ENCODE results near the gene TMC6.
"Not testable (repeated sequence)": the region's sequence is repeated elsewhere in the genome, so short reads cannot be mapped to it uniquely, and the experiment has no call there.

Gene TMC6

GRCh38 chr17:78107976-78108725 lies 20.4 kb downstream of the TMC6 start:
- DNase-seq: no peak

- no peak for DNase-seq
Observed at GRCh38 chr17:78107457-78107856, 21.1 kb downstream of the TMC6 start.

DNA sequence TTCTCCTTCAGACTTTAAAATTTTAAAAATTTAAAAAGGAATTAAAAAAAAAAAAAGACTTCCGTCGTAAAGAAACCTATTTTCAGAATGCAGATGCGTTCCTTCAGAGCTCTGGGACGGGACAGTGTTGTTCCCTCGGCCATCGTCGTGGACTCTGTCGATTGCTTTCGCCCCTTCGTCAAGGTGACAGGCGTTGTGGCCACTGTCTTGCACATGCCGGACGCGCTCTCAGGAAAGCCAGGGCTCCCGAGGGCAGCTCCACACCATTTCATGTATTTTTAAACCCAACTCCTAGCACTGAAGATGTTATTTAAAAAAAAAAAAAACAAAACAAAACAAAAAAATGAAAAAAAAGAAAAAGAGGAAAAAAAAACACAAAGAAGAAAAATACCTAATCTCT lies 22.3 kb downstream of the TMC6 start:
- DNase-seq: no peak

- DNase-seq: peak in 1 of 3 experiments; percentile 13
Observed at GRCh38 chr17:78105551-78105950, 23.0 kb downstream of the TMC6 start.

GRCh38 chr17:78105101-78105500 lies 23.5 kb downstream of the TMC6 start:
- DNase-seq: no peak

DNA sequence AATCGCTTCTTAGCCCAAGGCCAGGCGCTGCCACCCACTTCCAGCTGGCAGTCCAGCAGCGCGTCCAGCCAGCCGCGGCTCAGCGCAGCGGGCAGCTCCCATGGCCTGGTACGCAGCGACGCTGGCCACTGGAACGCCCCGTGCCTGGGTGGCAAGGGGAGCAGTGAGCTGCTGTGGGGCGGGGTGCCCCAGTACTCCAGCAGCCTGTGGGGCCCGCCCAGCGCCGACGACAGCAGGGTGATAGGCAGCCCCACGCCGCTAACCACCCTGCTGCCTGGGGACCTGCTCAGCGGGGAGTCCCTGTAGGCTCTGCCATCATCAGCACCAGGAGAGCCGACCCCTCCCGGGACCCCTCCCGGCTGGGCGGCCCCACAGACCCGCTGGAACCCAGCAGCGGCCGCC lies 24.0 kb downstream of the TMC6 start:
- no peak for DNase-seq

DNA sequence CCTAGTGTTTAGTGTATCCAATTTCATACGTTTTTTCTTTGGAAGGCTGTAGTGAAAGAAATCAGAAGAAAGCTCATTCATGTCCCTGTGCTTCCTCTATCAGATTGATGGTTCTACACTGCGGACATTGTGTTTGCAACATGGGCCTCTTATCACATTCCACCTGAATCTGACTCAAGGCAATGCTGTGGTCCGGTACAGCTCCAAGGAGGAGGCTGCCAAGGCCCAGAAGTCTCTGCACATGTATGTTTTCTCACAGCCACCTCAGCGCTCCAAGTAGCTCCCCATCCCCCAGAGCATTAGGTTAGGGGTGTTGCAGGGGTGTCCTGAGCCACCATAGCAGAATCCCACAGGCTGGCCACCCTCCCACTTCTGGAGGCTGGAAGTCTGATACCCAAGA lies 25.2 kb downstream of the TMC6 start:
- no peak for DNase-seq

GRCh38 chr17:78101542-78101941 lies 27.0 kb downstream of the TMC6 start:
- DNase-seq: no peak

DNA sequence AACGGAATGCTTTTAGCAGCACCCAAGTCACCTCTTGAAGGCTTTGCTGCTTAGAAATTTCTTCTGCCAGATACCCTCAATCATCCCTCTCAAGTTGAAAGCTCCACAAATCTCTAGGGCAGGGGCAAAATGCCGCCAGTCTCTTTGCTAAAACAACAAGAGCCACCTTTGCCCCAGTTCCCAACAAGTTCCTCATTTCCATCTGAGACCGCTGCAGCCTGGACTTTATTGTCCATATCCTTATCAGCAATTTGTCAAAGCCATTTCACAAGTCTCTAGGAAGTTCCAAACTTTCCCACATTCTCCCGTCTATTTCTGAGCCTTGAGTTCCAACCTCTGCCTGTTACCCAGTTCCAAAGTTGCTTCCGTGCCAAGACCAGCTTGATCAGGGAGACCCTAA lies 27.4 kb downstream of the TMC6 start:
- no peak for DNase-seq

- DNase-seq: no peak
Observed at GRCh38 chr17:78096093-78096492, 32.5 kb downstream of the TMC6 start.

DNA sequence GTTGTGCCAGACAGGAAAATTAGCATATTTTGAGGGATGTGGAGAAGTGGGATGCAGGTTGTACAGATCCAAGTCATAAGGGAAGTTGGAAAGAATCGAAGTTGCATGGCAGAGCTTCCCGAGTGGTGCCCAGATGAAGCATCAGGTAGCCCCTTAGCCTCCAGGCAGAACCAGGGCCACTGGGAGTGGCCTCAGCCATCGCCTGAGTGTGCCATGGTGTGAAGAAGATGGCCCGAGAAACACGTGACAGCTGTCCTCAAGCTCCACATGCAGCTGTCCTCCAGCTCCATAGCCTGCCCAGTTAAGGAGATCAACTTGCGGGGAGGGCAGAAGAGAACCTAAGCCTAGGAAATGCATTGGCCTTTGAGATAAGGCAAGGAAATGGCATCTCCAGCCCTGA lies 33.5 kb downstream of the TMC6 start:
- DNase-seq: no peak

GRCh38 chr17:78092794-78093324 lies 35.7 kb downstream of the TMC6 start:
- DNase-seq: no peak

GRCh38 chr17:78089576-78090281 lies 38.8 kb downstream of the TMC6 start:
- DNase-seq: no peak

DNA sequence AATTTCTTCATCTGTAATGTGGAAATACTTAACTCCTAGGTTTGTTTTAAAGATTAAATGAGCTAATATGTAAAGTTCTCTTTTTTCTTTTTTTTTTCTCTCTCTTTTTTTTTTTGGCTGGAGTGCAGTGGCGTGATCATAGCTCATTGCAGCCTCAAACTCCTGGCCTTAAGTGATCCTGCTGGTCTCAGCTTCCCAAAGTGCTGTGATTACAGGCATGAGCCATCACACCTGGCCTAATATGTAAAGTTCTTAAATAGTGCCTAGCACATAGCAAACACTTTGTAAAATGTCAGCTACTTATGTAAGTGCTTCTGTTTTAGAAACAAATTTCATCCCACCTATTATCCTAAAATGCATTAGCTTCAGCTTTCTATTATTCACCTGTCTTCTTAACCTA lies 40.0 kb downstream of the TMC6 start:
- DNase-seq: no peak

DNA sequence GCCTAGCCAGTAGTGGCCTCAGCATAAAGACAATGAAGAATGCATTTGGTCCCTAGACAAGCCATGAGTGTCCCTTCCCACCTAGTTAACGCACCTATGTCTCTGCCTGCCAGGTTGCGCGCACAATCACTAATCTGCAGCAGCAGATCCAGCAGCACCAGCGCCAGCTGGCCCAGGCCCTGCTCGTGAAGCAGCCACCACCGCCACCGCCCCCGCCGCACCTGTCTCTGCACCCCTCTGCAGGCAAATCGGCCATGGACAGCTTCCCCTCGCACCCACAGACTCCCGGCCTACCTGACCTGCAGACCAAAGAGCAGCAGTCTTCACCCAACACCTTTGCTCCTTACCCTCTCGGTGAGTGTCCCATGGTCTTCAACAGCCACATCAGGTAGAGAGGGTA lies 41.8 kb downstream of the TMC6 start:
- no peak for DNase-seq

- peak; percentile 61 to 87 (median 62) for DNase-seq
Observed at GRCh38 chr17:78082988-78083387, 45.6 kb downstream of the TMC6 start.

- not testable (repeated sequence) for DNase-seq
Observed at GRCh38 chr17:78082355-78082872, 46.1 kb downstream of the TMC6 start.

DNA sequence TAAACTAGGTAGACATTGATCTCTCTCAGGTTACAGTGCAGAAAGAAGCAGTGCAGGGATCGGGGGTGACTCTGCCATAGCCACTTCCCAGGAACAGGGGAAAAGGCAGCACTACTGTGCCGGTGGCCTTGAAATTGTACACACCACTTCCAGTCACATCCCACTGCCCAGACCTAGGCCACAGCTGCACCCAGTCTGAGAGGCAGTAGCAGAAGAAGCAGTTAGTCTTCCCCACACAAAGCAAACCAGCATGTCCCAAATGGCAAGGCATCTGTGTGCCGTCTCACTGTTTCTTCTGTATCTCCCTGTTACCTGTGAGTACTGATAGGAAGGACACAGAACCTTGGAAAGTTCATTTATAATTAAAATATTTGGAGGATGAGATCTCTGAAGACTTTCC lies 47.0 kb downstream of the TMC6 start:
- no peak for DNase-seq

DNA sequence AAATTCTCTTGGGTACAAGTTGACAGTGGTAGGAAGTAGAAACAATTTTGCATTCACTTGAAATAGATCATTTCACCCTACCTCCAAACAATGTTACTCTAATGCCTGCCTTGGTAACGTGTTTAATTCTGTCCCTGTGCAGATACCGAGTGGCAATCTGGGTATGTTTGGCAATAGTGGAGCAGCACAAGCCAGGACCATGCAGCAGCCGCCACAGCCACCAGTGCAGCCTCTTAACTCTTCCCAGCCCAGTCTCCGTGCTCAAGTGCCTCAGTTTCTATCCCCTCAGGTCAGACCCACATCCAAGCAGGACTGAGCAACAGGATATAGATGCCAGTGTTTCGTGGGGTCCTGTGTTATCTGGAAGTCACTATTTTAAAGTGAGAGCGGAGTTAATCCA lies 49.3 kb downstream of the TMC6 start:
- DNase-seq: no peak

- DNase-seq: no peak
Observed at GRCh38 chr17:78075545-78075944, 53.0 kb downstream of the TMC6 start.

GRCh38 chr17:78075011-78075410 lies 53.5 kb downstream of the TMC6 start:
- DNase-seq: no peak

- DNase-seq: no peak
Observed at GRCh38 chr17:78072961-78073360, 55.6 kb downstream of the TMC6 start.

- no peak for DNase-seq
Observed at GRCh38 chr17:78069695-78070094, 58.9 kb downstream of the TMC6 start.

DNA sequence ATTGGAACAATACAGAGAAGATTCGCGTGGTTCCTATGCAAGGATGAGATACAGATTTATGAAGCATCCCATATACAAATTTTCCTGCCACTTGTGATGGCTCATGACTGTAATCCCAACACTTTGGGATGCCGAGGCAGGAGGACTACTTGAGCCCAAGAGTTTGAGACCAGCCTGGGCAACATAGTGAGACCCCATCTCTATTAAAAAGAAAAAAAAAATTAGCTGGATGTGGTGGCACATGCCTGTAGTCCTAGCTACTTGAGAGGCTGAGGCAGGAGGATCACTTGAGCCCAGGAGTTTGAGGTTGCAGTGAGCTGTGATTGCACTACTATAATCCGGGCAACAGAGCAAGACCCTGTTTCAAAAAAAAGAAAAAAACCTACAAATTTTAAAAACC lies 61.6 kb downstream of the TMC6 start:
- not testable (repeated sequence) for DNase-seq
